ENCODE measurements around the gene PAMR1. TPM values are rescaled to one million over a fixed set of nuclear protein-coding genes. Genes with fewer than 3 reads are reported as not detected.

PAMR1 gene
- total and polyA plus RNA-seq, 3 experiments from 2014 or later: not detected

DNA sequence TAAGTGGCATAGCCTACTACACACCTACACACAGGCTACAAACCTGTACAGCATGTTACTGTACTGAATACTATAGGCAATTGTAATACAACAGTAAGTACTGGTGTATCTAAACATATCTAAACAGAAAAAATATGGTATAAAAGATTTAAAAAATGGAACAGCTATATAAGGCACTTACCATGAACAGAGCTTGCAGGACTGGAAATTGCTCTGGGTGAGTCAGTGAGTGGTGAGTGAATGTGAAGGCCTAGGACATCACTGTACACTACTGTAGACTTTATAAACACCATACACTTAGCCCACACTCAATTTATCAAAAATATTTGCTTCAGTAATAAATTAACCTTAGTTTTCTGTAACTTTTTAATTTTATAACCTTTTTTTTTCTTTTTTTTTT lies 24.7 kb downstream of the PAMR1 start:
- Mint-ChIP-seq H3K27me3 (peaks cover 6 to 7% of the 10 kb centered on the region in 2 donors), H3K9me3 (peaks cover 4 to 8% (median 5%) of the 10 kb centered on the region in 5 donors), H3K36me3 (peaks cover 0 to 1% (median 0%) of the 10 kb centered on the region in 3 donors), H3K4me3 (no peak overlapping the region), H3K27ac (no peak overlapping the region), H3K4me1 (no peaks in the 10 kb centered on the region)
- Histone ChIP-seq H3K36me3 (ENCODE audit: insufficient read depth, low read length) (no peaks in the 10 kb centered on the region), H3K4me1 (ENCODE audit: insufficient read depth, low read length) (no peaks in the 10 kb centered on the region), H3K27me3 (ENCODE audit: insufficient read depth, low read length, poor library complexity, severe bottlenecking) (no peaks in the 10 kb centered on the region), H3K27ac (ENCODE audit: low read depth, low read length) (no peak overlapping the region), H3K9me3 (ENCODE audit: low read length) (no peaks in the 10 kb centered on the region), H3K4me3 (ENCODE audit: low read length) (no peak overlapping the region)
- ChIA-PET CTCF (no interaction called here), POLR2A (no interaction called here)
- DNase-seq: no peak

DNA sequence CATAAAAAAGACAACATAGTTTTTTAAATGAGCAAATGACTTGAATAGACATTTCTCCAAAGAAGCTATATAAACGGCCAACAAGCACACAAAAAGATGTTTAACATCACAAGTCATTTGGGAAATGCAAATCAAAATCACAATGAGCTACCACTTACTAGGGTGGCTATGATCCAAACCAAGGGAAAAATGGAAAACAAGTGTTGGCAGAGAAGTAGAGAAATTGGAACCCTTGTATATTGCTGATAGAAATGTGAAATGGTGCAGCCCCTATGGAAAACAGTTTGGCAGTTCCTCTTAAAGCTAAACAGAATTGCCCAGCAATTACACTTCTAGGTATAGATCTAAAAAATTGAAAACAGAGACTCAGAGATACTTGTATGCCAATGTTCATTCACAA lies 29.0 kb downstream of the PAMR1 start:
- Mint-ChIP-seq H3K27ac (no peak overlapping the region), H3K36me3 (no peaks in the 10 kb centered on the region), H3K9me3 (no peaks in the 10 kb centered on the region), H3K4me1 (no peaks in the 10 kb centered on the region), H3K27me3 (peaks cover 2 to 16% of the 10 kb centered on the region in 2 donors), H3K4me3 (no peak overlapping the region)
- Histone ChIP-seq H3K9me3 (ENCODE audit: low read length) (no peaks in the 10 kb centered on the region), H3K36me3 (ENCODE audit: insufficient read depth, low read length) (no peaks in the 10 kb centered on the region), H3K27me3 (ENCODE audit: insufficient read depth, low read length, poor library complexity, severe bottlenecking) (no peaks in the 10 kb centered on the region), H3K27ac (ENCODE audit: low read depth, low read length) (no peak overlapping the region), H3K4me1 (ENCODE audit: insufficient read depth, low read length) (no peaks in the 10 kb centered on the region), H3K4me3 (ENCODE audit: low read length) (no peak overlapping the region)
- POLR2A ChIA-PET: no interaction called here
- CTCF ChIA-PET: no interaction called here
- DNase-seq: no peak

DNA sequence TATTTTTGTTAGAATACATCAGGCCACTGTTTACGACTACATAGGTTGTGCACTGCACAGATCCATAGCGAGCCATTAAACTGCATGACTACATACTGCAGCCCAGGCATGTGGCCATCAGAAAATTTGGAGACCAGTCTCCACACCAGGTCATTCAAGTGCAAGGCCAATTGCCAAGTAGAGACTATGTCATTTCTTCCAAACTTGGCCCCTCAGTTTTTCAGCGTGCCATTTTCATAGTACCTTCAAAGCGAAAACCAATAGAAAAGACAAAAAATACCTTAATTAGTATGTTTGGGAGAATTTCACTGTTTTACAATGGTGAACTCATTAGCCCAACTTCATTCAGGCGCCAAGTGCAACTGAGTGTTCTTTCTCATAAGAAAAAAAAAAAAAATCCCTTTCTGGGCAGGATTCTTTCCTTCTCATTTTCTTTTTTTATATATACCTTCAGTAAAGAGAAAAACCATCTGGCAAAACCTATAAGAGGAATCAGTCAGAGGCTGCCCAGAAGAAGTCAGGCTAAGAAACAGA lies 30.4 kb downstream of the PAMR1 start:
- Mint-ChIP-seq H3K36me3 (no peaks in the 10 kb centered on the region), H3K4me1 (no peaks in the 10 kb centered on the region), H3K4me3 (no peak overlapping the region), H3K27ac (no peak overlapping the region), H3K27me3 (peaks cover 2 to 20% of the 10 kb centered on the region in 2 donors), H3K9me3 (no peaks in the 10 kb centered on the region)
- Histone ChIP-seq H3K9me3 (ENCODE audit: low read length) (no peaks in the 10 kb centered on the region), H3K27me3 (ENCODE audit: insufficient read depth, low read length, poor library complexity, severe bottlenecking) (no peaks in the 10 kb centered on the region), H3K4me1 (ENCODE audit: insufficient read depth, low read length) (no peaks in the 10 kb centered on the region), H3K4me3 (ENCODE audit: low read length) (no peak overlapping the region), H3K27ac (ENCODE audit: low read depth, low read length) (no peak overlapping the region), H3K36me3 (ENCODE audit: insufficient read depth, low read length) (no peaks in the 10 kb centered on the region)
- POLR2A ChIA-PET: no interaction called here
- CTCF ChIA-PET: no interaction called here
- DNase-seq: no peak

DNA sequence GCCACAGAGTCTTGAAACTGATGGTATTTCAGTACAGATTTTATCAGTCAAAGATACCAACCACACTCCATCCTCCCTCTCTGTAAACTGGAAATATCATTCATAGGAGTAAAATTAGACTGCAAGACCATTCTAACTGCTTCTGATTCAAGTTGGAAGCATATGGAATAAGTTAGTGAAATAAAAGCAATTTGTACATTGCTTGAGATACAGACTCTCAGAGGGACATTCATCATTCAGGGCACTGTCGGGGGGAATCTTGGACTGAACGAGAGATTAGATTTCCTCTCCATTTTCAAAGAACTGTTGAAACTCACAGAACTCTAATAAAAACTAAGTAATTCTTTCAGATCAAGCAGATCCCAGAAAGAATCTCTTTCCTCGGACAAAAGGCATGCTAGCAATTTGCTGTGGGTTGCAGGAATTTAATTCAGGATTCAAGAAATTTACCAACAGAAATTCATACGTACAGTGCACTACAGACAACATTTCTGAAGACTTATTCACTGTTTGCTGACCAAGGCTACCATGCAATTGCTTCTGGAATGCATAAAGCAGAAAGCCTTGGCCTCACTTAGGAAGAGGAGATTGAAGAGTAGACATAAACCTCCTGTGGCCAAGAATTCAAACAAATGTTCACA lies 34.1 kb downstream of the PAMR1 start:
- H3K9me3 Mint-ChIP-seq: no peaks in the 10 kb centered on the region
- no peaks in the 10 kb centered on the region for H3K4me1 ChIP-seq (ENCODE audit: insufficient read depth, low read length)
- no peak overlapping the region for H3K27ac Mint-ChIP-seq
- H3K36me3 ChIP-seq (ENCODE audit: insufficient read depth, low read length): no peaks in the 10 kb centered on the region
- no peaks in the 10 kb centered on the region for H3K27me3 ChIP-seq (ENCODE audit: insufficient read depth, low read length, poor library complexity, severe bottlenecking)
- H3K4me1 Mint-ChIP-seq: no peaks in the 10 kb centered on the region
- H3K4me3 ChIP-seq (ENCODE audit: low read length): no peak overlapping the region
- peaks cover 7 to 28% of the 10 kb centered on the region in 2 donors for H3K27me3 Mint-ChIP-seq
- no peak overlapping the region for H3K4me3 Mint-ChIP-seq
- no peaks in the 10 kb centered on the region for H3K36me3 Mint-ChIP-seq
- DNase-seq: no peak
- no peaks in the 10 kb centered on the region for H3K9me3 ChIP-seq (ENCODE audit: low read length)
- ChIA-PET POLR2A (no interaction called here), CTCF (no interaction called here)
- H3K27ac ChIP-seq (ENCODE audit: low read depth, low read length): no peak overlapping the region

DNA sequence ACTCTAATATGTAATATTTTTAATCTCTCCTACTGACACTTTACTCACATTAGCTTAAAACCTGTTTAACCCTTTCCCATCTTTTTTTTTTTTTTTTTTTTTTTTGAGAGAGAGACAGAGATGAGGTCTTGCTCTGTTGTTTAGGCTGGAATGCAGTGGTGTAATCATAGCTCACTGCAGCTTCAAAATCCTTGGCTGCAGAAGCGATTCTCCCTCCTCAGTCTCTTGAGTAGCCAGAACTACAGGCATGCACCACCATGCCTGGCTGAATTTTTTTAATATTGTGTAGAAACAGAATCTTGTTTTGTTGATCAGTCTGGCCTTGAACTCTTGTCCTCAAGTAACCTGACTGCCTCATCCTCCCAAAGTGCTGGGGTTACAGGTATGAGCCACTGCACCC lies 37.3 kb downstream of the PAMR1 start:
- peaks cover 0 to 5% (median 0%) of the 10 kb centered on the region in 3 donors for H3K36me3 Mint-ChIP-seq
- H3K36me3 ChIP-seq (ENCODE audit: insufficient read depth, low read length): no peaks in the 10 kb centered on the region
- H3K4me1 Mint-ChIP-seq: no peaks in the 10 kb centered on the region
- peaks cover 0 to 7% (median 4%) of the 10 kb centered on the region in 5 donors for H3K9me3 Mint-ChIP-seq
- no peak overlapping the region for H3K27ac ChIP-seq (ENCODE audit: low read depth, low read length)
- DNase-seq: no peak
- no peak overlapping the region for H3K27ac Mint-ChIP-seq
- H3K9me3 ChIP-seq (ENCODE audit: low read length): no peaks in the 10 kb centered on the region
- H3K4me1 ChIP-seq (ENCODE audit: insufficient read depth, low read length): no peaks in the 10 kb centered on the region
- no peaks in the 10 kb centered on the region for H3K27me3 ChIP-seq (ENCODE audit: insufficient read depth, low read length, poor library complexity, severe bottlenecking)
- H3K27me3 Mint-ChIP-seq: peaks cover 20 to 45% of the 10 kb centered on the region in 2 donors
- no peak overlapping the region for H3K4me3 Mint-ChIP-seq
- CTCF ChIA-PET: interaction anchor here (0.7 to 1.3 kb wide), 4 partner anchors 9 to 901 kb away, joined by 3 read pairs; no protein-coding TSS in a partner anchor
- POLR2A ChIA-PET: no interaction called here
- no peak overlapping the region for H3K4me3 ChIP-seq (ENCODE audit: low read length)

DNA sequence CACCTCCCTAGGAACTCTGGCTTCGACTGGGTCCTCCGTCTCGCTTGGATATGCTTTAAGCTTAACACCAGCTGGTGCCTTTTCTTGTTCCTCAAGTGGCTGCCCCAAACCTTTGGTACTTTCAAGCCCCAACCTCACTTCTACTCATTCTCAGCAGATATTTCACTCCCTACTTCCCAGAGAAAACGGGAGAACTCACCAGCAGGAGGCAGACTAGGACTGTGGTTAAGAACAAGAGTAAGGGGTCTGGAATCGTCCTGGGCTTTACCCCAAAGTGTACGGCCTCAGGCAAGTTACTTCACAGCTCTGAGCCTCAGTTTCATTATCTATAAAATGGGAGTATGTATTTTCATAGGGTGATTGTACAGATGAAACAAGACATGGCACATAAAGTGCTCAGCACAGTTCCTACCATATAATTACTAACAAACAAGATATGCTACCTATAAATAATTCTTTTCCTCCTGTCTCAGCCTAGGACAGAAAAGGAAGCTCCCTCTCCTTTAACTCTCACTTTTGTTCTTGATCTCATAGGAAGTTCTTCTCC lies 37.8 kb downstream of the PAMR1 start:
- no peak overlapping the region for H3K27ac Mint-ChIP-seq
- POLR2A ChIA-PET: no interaction called here

DNA sequence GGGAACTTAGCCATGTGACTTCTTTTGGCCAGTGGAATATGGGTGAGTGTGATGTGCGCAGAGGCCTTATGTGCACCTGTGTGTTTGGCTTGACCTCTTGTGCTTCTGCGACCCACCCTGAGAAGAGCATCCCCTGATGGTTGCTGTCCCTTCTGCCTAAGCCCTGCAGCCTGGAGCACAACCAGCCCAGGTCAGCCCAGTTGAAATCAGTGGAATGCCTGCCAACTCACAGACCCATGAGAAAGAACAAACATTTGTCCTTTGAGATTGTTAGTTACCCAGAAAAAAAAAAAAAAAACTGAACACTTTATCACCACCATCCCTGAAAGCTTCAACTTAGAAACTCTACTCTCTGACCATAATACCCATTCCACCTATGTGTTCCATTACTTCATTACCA lies 38.5 kb downstream of the PAMR1 start:
- Histone ChIP-seq H3K4me3 (ENCODE audit: low read length) (no peak overlapping the region), H3K36me3 (ENCODE audit: insufficient read depth, low read length) (no peaks in the 10 kb centered on the region), H3K4me1 (ENCODE audit: insufficient read depth, low read length) (no peaks in the 10 kb centered on the region), H3K9me3 (ENCODE audit: low read length) (peaks cover 5% of the 10 kb centered on the region), H3K27ac (ENCODE audit: low read depth, low read length) (no peak overlapping the region), H3K27me3 (ENCODE audit: insufficient read depth, low read length, poor library complexity, severe bottlenecking) (no peaks in the 10 kb centered on the region)
- Mint-ChIP-seq H3K27me3 (peaks cover 31 to 52% of the 10 kb centered on the region in 2 donors), H3K4me3 (no peak overlapping the region), H3K4me1 (no peaks in the 10 kb centered on the region), H3K9me3 (peaks cover 0 to 19% (median 16%) of the 10 kb centered on the region in 5 donors), H3K36me3 (peaks cover 0 to 14% (median 0%) of the 10 kb centered on the region in 3 donors), H3K27ac (no peak overlapping the region)
- DNase-seq: no peak
- ChIA-PET POLR2A (no interaction called here), CTCF (interaction anchor here (1.3 kb wide), 1 partner anchor 900 kb away, joined by 3 read pairs; no protein-coding TSS in a partner anchor)

More for the DNA sequence above, 37.8 kb downstream of the PAMR1 start:
- Histone ChIP-seq H3K36me3 (ENCODE audit: insufficient read depth, low read length) (no peaks in the 10 kb centered on the region), H3K4me1 (ENCODE audit: insufficient read depth, low read length) (no peaks in the 10 kb centered on the region), H3K27ac (ENCODE audit: low read depth, low read length) (no peak overlapping the region), H3K27me3 (ENCODE audit: insufficient read depth, low read length, poor library complexity, severe bottlenecking) (no peaks in the 10 kb centered on the region), H3K4me3 (ENCODE audit: low read length) (no peak overlapping the region), H3K9me3 (ENCODE audit: low read length) (peaks cover 5% of the 10 kb centered on the region)
- DNase-seq: no peak
- Mint-ChIP-seq H3K9me3 (peaks cover 0 to 12% (median 9%) of the 10 kb centered on the region in 5 donors), H3K4me1 (no peaks in the 10 kb centered on the region), H3K36me3 (peaks cover 0 to 9% (median 0%) of the 10 kb centered on the region in 3 donors), H3K4me3 (no peak overlapping the region), H3K27me3 (peaks cover 24 to 47% of the 10 kb centered on the region in 2 donors)
- CTCF ChIA-PET: interaction anchor here (0.7 to 1.3 kb wide), 2 partner anchors 577 to 901 kb away, joined by 3 read pairs; no protein-coding TSS in a partner anchor

DNA sequence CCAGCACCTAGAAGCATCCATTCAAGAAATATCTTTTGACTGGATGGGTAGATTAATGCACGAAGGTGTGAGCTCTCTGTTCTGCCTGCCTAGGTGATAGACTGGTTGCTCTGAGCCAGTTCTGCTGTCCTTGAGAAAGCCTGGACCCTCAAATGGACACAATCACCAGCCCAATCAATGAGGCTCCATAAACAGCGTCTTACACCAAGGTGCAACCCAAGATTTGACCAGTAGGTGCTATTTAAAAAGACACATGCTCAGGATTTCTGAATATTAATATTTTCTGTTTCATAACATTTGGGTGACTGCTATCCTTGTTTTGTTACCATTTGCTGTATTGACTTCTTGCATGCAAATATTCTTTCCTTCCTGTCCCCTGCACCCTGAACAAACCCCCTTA lies 39.0 kb downstream of the PAMR1 start:
- CTCF ChIA-PET: no interaction called here
- POLR2A ChIA-PET: no interaction called here
- Mint-ChIP-seq H3K27me3 (peaks cover 32 to 53% of the 10 kb centered on the region in 2 donors), H3K4me3 (no peak overlapping the region), H3K36me3 (peaks cover 0 to 14% (median 0%) of the 10 kb centered on the region in 3 donors), H3K9me3 (peaks cover 0 to 21% (median 19%) of the 10 kb centered on the region in 5 donors), H3K27ac (no peak overlapping the region), H3K4me1 (no peaks in the 10 kb centered on the region)
- Histone ChIP-seq H3K4me1 (ENCODE audit: insufficient read depth, low read length) (no peaks in the 10 kb centered on the region), H3K9me3 (ENCODE audit: low read length) (peaks cover 5% of the 10 kb centered on the region), H3K36me3 (ENCODE audit: insufficient read depth, low read length) (no peaks in the 10 kb centered on the region), H3K27ac (ENCODE audit: low read depth, low read length) (no peak overlapping the region), H3K4me3 (ENCODE audit: low read length) (no peak overlapping the region), H3K27me3 (ENCODE audit: insufficient read depth, low read length, poor library complexity, severe bottlenecking) (no peaks in the 10 kb centered on the region)
- no peak for DNase-seq

Measured in CD8-positive, alpha-beta memory T cell (primary cell).